GDM1 (cell line): ENCODE measurements around the gene EIF3F.
A peak's percentile ranks its signal among the peaks of the same experiment; 100 is the strongest.
"Not testable (repeated sequence)": the region's sequence is repeated elsewhere in the genome, so short reads cannot be mapped to it uniquely, and the experiment has no call there.

ENCODE experiments used
- DNase-seq: peaks from one replicate; lab custom pipeline; 2025; lab: John Stamatoyannopoulos, UW

EIF3F gene

DNA sequence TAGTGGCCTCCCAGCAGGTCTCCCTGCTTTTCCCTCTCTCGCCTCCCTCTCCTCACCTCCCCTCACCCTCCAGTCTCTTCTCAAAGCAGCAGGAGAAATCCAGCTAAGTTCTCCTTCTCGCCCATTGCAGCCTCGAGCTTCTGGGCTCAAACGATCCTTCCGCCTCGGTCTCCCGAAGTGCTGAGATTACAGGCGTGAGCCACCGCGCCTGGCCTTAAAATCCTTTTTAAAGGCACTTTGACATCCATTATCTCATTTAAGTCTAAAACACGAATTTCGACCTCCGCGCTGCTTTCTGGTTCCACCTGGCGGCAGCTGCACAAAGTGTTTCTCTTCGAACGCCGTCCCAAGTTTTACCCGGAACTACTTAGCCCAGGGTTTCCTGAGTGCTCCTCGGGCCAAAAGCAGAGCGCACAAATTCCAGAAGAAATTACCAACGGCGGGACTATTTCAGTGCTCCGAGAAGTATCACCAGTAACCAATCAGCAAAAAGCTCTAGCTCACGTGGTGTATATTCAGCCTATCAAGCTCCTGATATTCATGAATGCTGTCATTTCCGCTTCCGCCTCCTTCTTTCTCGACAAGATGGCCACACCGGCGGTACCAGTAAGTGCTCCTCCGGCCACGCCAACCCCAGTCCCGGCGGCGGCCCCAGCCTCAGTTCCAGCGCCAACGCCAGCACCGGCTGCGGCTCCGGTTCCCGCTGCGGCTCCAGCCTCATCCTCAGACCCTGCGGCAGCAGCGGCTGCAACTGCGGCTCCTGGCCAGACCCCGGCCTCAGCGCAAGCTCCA lies at the start of gene EIF3F:
EIF3F (plus strand) TSS at position 570 of the 792 bp plus-strand sequence; CDS start at position 586, 16 bp downstream.
- DNase-seq: peak; percentile 95

DNA sequence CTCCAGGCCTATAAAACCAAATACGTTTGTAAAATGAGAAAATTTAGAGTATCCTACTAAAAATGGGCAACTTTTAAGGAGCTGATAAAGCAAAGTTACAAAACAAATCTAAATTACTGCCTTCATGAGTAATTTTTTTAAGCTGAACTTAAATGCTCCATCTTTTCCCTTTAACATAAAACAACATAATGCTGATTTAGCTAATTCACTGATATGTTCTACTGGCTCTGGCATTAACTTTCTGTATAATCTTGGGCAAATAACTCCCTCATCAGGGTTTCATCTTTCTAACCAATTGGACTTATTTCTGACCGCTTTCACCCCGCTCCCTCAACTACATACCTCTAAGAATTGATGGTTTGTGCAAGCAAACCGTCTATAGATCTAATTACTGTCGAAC lies 46.0 kb upstream of the EIF3F start:
- no peak for DNase-seq

DNA sequence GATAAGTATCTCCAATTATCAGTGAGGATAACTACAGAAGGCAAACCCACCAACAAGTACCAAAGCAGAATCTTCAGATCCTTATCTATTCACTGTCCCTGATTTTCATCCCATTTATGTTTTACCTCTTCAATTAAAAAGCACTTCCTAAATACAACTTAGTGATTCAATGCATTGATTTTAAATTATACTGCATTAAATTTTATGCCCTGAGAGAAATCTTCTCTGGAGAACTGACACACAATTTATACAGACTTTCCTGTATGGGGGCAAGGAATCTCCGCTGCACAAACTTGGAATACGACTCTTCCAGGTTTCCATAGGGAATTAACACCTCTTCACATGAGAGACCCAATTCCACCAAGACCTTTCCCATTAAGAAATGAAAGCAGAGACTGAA lies 45.5 kb upstream of the EIF3F start, which contains the start of gene OR10A3:
OR10A3 (minus strand) TSS at position 101 of the 400 bp plus-strand sequence. CDS start 2,188 bp downstream, outside the sequence.
- no peak for DNase-seq

DNA sequence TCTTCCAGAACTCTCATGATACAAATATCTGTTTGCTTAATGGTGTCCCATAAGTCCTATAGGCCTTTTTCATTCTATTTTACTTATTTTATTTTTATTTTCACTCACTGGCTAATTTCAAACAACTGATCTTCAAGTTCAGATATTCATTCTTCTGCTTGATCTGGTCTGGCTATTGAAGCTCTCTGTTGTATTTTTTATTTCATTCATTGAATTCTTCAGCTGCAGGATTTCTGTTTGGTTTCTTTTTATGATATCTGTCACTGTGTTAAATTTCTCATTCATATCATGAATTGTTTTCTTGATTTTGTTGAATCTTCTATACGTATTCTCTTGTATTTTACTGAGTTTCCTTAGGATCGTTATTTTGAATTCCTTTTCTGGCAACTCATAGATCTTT lies 43.0 kb upstream of the EIF3F start:
- DNase-seq: no peak

- no peak for DNase-seq
Observed at GRCh38 chr11:7949934-7950333, 37.2 kb upstream of the EIF3F start.

- no peak for DNase-seq
Observed at GRCh38 chr11:7955191-7955590, 31.9 kb upstream of the EIF3F start.

DNA sequence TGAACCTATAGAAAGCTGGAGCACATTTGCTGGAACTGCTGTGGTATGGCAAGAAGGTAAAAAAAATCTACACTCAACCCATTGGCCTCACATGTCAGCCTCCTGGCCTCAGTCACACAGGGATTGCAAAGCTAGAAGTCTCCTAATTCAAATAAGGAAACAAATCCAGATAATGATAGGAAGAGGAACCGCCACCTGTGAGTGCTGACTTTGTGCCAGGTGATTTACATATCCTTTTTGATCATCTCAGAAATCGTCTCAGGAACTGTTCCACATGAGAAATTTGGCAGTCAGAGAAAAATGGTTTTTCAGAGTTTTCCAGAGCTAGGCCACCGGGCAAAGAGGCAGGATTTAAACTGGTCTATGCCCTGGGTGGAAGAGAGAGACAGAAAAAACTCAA lies 22.9 kb upstream of the EIF3F start:
- no peak for DNase-seq

- DNase-seq: no peak
Observed at GRCh38 chr11:7964873-7965272, 22.3 kb upstream of the EIF3F start.

GRCh38 chr11:7965386-7965785 lies 21.8 kb upstream of the EIF3F start, which contains the start of gene NLRP10:
NLRP10 (minus strand) TSS chr11:7965447; CDS start chr11:7963495, 1,952 bp downstream.
- no peak for DNase-seq

DNA sequence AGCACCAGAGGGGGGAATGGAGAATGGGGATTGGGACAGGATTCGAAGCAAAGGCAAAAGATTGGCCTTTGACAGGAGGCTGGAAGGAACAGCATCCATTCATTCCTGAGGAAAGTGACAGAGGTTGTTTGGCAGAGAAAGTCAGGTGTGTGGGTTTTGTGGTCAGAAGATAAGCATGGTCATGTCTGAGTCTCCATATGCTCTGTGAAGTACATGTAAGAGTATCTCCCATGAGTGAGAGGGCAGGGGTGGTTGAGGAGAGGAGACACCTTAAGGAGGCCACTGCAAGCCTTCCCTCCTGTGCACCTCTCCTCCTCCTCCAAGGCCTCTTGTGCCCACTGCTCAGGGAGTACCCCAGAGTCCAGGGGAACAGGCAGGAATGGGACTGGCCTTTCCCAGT lies 20.0 kb upstream of the EIF3F start:
- no peak for DNase-seq

- DNase-seq: no peak
Observed at GRCh38 chr11:7967826-7968225, 19.3 kb upstream of the EIF3F start.

GRCh38 chr11:7968686-7969085 lies 18.5 kb upstream of the EIF3F start:
- no peak for DNase-seq

- no peak for DNase-seq
Observed at GRCh38 chr11:7969756-7970646, 17.1 kb upstream of the EIF3F start.

- no peak for DNase-seq
Observed at GRCh38 chr11:7971846-7972245, 15.3 kb upstream of the EIF3F start.

GRCh38 chr11:7973011-7973410 lies 14.1 kb upstream of the EIF3F start:
- DNase-seq: no peak

GRCh38 chr11:7974668-7975067 lies 12.5 kb upstream of the EIF3F start:
- DNase-seq: no peak

GRCh38 chr11:7977232-7977917 lies 9.8 kb upstream of the EIF3F start:
- no peak for DNase-seq

- DNase-seq: no peak
Observed at GRCh38 chr11:7981619-7982157, 5.4 kb upstream of the EIF3F start.

DNA sequence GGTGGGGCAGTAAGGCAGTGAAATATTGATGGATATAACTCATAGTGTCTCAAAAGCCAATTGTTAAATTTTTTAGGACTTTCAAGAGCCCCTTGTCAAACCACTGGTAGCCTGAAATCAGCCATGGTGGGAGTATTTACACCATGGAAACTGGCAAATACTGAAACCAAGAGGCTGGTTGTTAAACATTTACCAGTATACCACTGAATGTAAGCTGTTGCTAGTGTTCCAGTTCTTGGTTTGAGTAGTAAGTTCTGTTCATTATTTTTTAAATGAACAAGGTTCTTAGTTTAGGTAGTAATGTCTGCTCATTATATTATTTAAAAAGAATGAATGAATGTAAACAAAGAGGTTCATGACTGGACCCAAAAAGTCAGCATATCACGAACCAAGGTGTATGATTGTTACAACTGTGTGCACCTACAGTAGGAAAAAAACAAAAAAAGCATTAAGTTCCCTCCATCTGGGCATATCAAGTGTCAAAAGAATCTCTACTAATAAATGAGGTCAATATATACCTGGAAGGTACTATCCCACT lies 4.5 kb upstream of the EIF3F start:
- no peak for DNase-seq

GRCh38 chr11:7983832-7984590 lies 3.1 kb upstream of the EIF3F start:
- no peak for DNase-seq

DNA sequence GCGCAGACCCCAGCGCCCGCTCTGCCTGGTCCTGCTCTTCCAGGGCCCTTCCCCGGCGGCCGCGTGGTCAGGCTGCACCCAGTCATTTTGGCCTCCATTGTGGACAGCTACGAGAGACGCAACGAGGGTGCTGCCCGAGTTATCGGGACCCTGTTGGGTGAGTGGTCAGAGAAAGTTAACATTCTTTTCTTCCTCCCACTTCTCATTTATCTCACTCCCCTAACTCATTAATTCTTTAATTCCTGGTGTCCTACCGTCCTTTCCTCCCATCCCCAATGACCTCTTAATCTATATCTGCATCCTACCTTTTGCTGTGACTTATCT lies 385 bp downstream of the EIF3F start:
- DNase-seq: not testable (repeated sequence)
